HEK293 (cell line): ENCODE results near the gene OR2L5.

Experiments
- CTCF ChIP-seq: fragments of 450-650 bp; formaldehyde crosslinking; IDR thresholded peaks from 2 replicates; pipeline ENCODE4 v1.5.1; 2016; ENCODE audit warnings: missing biosample characterization, missing genetic modification characterization
- MYNN ChIP-seq: fragments of 450-650 bp; formaldehyde crosslinking; IDR thresholded peaks from 2 replicates; pipeline ENCODE4 v1.5.1; 2016; ENCODE audit warnings: missing biosample characterization, missing genetic modification characterization, borderline replicate concordance
- PRDM10 ChIP-seq: fragments of 450-650 bp; formaldehyde crosslinking; IDR thresholded peaks from 2 replicates; pipeline ENCODE4 v1.5.1; 2016; ENCODE audit warnings: missing biosample characterization, missing genetic modification characterization
- ZNF202 ChIP-seq: fragments of 450-650 bp; formaldehyde crosslinking; IDR thresholded peaks from 2 replicates; pipeline ENCODE4 v1.5.1; 2016; ENCODE audit warnings: missing biosample characterization, missing genetic modification characterization, borderline replicate concordance
- ZNF23 ChIP-seq: fragments of 450-650 bp; formaldehyde crosslinking; IDR thresholded peaks from 2 replicates; pipeline ENCODE4 v1.5.1; 2016; ENCODE audit warnings: missing biosample characterization, missing genetic modification characterization, borderline replicate concordance
- ZNF24 ChIP-seq: fragments of 450-650 bp; formaldehyde crosslinking; IDR thresholded peaks from 2 replicates; pipeline ENCODE4 v1.5.1; 2016; ENCODE audit warnings: missing biosample characterization, missing genetic modification characterization
- ZNF274 ChIP-seq, 2 experiments: fragments of 200-500 bp in 1 of 2; fragments of 450-650 bp in 1 of 2; sonication (Bioruptor generic) in 1 of 2; formaldehyde crosslinking in 1 of 2; IDR thresholded peaks; 2 replicates each; pipeline versions ENCODE4 v1.5.1 to v1.6.1; 2014 to 2016; ENCODE audit warnings: borderline replicate concordance in 1 of 2, inconsistent platforms in 1 of 2, low read length in 1 of 2, missing biosample characterization in 1 of 2, missing genetic modification characterization in 1 of 2
- ZNF561 ChIP-seq: fragments of 450-650 bp; IDR thresholded peaks from 2 replicates; pipeline ENCODE4 v1.5.1; 2018; ENCODE audit warnings: missing biosample characterization, missing genetic modification characterization, borderline replicate concordance
- ZNF76 ChIP-seq: fragments of 450-650 bp; formaldehyde crosslinking; IDR thresholded peaks from 2 replicates; pipeline ENCODE4; 2016; ENCODE audit warnings: low read depth, missing biosample characterization, missing genetic modification characterization, borderline replicate concordance
- ZNF777 ChIP-seq: fragments of 450-650 bp; formaldehyde crosslinking; IDR thresholded peaks from 2 replicates; pipeline ENCODE4 v1.5.1; 2017; ENCODE audit warnings: missing biosample characterization, missing genetic modification characterization, borderline replicate concordance
- TF ChIP-seq, protein P1 (sequence below): fragments of 450-650 bp; formaldehyde crosslinking; IDR thresholded peaks from 2 replicates; pipeline ENCODE4 v1.5.1; 2016; ENCODE audit warnings: missing biosample characterization, missing genetic modification characterization

DNA sequence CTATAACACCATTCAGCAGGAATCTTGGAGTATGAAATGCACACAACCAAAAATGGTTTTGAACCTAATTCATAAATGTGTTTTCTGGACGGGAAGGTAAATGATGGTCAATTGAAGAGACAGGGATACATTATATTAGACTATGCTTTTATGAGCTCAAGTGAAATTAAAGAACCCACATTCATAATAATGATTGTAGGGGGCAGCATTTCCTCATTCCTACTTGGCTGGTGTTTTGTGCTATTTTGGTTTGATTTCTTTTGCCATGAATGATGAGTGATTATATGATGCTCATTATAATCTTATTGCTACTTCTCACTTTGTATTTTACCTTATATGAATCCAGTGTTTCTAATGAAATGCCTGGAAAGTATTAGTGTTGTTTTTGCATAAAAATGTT is 33.5 kb downstream of the OR2L5 start:
- TF ChIP-seq ZNF777 (no peak), CTCF (tag by site-specific recombination) (no peak), ZNF561 (tag by site-specific recombination) (no peak), ZNF76 (tag by site-specific recombination) (no peak), ZNF23 (tag by site-specific recombination) (no peak), ZNF274 (IDR thresholded peaks at IDR 0.05; ENCODE audit: low read length) (no peak), ZNF274 (tag by site-specific recombination; IDR thresholded peaks at IDR 0.05; ENCODE audit: borderline replicate concordance) (no peak), PRDM10 (tag by site-specific recombination) (no peak), ZNF24 (tag by site-specific recombination) (no peak), ZNF202 (no peak), MYNN (tag by site-specific recombination) (no peak)
- TF ChIP-seq, protein P1, sequence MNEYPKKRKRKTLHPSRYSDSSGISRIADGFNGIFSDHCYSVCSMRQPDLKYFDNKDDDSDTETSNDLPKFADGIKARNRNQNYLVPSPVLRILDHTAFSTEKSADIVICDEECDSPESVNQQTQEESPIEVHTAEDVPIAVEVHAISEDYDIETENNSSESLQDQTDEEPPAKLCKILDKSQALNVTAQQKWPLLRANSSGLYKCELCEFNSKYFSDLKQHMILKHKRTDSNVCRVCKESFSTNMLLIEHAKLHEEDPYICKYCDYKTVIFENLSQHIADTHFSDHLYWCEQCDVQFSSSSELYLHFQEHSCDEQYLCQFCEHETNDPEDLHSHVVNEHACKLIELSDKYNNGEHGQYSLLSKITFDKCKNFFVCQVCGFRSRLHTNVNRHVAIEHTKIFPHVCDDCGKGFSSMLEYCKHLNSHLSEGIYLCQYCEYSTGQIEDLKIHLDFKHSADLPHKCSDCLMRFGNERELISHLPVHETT (tag by site-specific recombination): no peak
